Islet precursor cell (in vitro differentiated cells): Measurements from ENCODE around the gene APOL2.
"Not testable (repeated sequence)": the region's sequence is repeated elsewhere in the genome, so short reads cannot be mapped to it uniquely, and the experiment has no call there.

Experiments used
- DNase-seq: peaks from one replicate; pipeline ENCODE4 v3.0.0-alpha.2; 2018

The APOL2 gene

DNA sequence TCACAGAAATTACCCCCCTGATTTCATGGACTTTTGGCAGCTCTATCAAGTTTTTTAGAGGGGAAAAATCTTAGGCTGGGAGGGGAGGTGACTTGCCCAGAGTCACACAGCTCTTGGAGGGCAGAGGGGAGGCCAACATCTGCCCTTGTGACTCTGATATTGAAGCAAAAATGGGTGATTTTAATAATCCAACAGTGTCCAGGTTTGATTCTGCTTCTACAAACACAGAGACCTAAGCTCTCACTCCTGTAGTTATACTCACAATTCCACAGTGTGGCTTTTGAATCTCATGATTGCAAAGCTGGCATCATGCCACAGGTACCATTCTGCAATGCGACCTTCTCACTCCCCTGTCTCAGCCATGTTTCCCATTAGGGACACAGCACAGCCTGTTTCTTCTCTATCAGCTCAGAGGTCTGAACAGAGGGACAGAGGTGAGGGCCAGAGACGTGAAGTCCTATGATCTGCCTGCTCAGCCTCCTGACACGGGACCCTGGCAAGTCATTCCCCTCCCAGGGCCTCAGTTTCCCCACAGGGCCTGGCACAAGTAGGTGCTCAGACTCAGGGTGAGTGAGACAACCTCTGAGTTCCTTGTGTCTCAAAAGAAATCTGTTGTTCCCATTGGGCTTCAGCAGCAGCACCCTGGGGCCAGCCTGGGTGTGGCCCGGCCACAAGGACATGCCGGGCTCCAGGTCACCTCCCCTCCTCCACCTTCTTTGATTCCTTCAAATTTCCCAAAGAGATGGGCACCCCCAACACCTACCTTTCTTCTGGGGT lies 766 bp downstream of the APOL2 start:
- peak; percentile 35 for DNase-seq

GRCh38 chr22:36237462-36238372 lies 1.6 kb downstream of the APOL2 start:
- peak; percentile 36 for DNase-seq

GRCh38 chr22:36236388-36237319 lies 2.7 kb downstream of the APOL2 start:
- peak; percentile 47 for DNase-seq

GRCh38 chr22:36235585-36235984 lies 3.7 kb downstream of the APOL2 start:
- DNase-seq = no peak

GRCh38 chr22:36234919-36235318 lies 4.4 kb downstream of the APOL2 start:
- DNase-seq = peak; percentile 20

- no peak for DNase-seq
These were observed 5.1 kb downstream of the APOL2 start for GRCh38 chr22:36234213-36234612.

DNA sequence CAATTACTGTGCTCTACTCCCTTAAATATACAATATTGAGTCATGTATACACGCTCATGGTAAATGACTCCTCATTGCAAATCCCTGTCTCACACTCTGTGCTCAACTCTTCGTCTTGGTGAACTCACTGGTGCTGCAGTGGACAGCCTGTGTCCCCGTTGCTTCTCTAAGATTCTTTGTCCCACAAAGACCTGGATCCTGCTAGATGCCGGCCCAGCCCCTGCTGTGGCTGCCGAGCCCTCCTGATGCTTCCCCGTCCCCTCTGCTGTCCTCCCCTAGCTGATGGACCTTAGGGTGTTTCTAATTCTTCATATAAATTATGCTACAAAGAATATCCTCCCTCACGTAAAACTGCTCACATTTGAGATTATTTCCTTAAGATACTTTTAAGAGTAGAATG lies 5.5 kb downstream of the APOL2 start:
- peak; percentile 19 for DNase-seq

- peak; percentile 23 for DNase-seq
These were observed 6.5 kb downstream of the APOL2 start for GRCh38 chr22:36232715-36233401.

DNA sequence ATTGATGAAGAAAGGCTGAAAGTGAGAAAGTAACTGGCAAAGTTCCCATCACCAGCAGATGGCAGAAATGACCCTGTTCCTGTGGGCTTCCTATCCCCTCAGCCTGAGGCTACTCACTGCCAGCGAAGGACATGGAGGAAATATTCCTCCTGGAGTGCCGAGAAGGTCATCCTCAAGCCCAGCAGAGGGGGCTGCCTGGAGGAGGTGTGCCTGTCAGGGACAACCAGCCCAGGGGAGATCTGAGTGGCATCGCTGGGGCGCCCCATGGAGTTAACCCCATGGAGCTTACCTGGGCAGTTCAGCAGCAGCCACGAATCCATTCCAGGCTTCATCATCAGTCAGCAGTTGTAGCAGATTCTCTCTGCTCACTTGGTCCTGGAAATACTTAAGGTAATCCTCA lies 8.3 kb downstream of the APOL2 start:
- DNase-seq = peak; percentile 49

DNA sequence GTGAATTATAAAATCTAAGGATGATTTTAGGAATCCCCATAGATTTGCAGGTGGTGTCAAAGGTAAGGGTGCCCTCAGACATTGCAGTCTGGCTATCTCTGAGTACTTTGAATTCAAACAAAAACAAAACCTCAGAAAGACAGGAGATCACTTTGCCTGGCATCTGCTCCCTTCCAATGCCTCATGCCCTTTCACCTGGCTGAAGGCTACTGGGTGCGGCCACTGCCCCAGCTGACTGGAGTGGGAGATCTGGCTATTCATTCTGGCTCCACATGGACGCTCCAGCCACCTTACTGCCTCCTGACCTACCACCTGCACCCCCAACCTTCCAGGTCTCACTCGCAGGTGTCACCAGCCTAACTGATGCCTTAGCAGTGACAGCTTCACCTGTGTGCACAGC lies 9.7 kb downstream of the APOL2 start:
- peak; percentile 33 for DNase-seq

DNA sequence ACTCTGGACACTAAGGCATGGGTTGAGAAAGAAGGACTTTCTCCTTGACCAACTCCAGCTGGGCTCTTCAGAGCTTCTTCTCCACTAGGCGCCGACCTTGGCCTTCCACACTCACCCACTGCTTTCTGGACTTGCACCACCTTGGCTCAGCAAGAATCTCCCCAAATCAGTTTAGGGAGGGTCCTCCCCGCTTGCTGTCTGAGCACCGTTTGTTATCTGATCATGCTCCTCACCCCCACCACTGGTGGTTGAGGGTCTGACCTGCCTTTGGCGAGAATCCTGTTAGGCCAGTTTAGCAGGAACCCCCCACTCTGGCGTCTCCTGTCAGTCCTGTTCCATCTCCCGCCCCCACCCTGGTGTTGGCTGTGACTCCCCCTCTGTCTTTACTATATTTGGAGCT lies 10.4 kb downstream of the APOL2 start:
- peak; percentile 63 for DNase-seq

DNA sequence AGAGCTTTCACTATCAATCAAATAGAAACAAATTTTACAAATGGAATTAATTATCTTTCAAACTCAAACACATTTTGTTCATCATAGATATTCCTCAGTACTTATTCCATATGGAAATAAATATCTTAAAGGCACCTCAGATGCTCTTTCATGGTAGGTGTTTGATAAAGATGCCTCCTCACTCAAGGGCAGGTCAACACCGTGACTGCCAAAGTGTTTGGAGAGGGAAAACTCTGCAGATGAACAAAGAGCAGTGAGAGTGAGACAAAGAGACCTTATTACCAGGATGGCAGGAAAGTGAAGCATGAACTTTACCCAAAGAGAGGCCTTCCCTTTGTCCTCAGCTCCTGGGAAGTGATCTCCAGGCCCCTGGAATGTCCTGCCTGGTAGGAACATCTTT lies 11.0 kb downstream of the APOL2 start:
- not testable (repeated sequence) for DNase-seq

GRCh38 chr22:36227806-36228205 lies 11.5 kb downstream of the APOL2 start:
- peak; percentile 24 for DNase-seq

DNA sequence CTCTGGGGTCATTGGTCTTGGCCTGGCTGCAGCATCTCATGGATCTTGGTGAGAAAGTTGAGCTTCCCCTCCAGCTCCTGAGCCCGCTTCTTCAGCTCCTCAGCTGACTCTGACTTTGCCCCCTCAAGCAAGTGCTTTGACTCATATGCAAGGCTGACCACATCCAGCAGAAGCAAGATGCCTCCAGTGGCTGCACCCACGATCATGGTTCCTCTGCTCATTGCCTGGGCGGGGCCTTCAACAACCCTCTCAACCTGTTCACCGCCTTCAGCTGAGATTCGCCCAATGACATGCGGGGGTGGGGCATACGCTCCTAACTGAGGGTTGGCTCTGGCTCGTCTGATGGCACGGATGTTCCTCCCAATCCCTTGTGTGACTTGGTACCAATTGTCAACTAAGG lies 11.9 kb downstream of the APOL2 start:
- peak; percentile 37 for DNase-seq

GRCh38 chr22:36226189-36226588 lies 13.1 kb downstream of the APOL2 start:
- no peak for DNase-seq

- DNase-seq = peak; percentile 39
These were observed 13.9 kb downstream of the APOL2 start for GRCh38 chr22:36225333-36225922.

GRCh38 chr22:36224245-36224644 lies 15.1 kb downstream of the APOL2 start:
- peak; percentile 54 for DNase-seq

GRCh38 chr22:36223504-36223903 lies 15.8 kb downstream of the APOL2 start:
- peak; percentile 42 for DNase-seq

DNA sequence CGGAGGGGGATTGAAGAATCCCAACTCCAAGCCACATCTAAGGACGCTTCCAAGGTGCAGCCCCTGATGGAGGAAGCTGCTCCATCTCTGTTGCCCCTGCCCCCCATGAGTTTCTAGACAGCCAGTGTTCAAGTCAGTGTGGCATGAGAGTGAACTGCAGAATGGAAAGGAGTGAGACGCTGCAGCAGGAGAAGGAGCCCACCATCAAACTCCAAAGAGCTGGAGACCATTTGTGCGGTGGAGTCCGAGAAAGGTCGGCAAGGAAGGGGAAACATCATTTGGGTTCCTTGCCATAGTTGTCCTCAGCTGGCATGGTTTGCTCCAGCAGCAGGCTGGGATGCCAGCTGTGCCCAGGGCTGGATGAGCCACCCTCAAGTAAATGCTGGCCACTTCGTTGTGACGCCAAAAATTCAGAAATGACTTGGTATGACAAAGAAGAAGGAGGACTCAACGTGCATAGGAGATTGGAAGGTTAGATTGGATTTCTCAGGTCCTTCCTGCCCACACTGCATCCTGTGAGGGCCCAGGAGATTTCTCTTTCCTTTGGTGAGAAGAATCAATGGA lies 16.4 kb downstream of the APOL2 start:
- DNase-seq = peak; percentile 42

GRCh38 chr22:36221799-36222751 lies 17.3 kb downstream of the APOL2 start:
- peak; percentile 84 for DNase-seq
